Measurements from ENCODE around the gene PALLD. TPM values are rescaled to one million over a fixed set of nuclear protein-coding genes. Genes with fewer than 3 reads are reported as not detected.

PALLD gene
- total and polyA plus RNA-seq, 12 donors: 30.3 to 203 (median 90.5) TPM

DNA sequence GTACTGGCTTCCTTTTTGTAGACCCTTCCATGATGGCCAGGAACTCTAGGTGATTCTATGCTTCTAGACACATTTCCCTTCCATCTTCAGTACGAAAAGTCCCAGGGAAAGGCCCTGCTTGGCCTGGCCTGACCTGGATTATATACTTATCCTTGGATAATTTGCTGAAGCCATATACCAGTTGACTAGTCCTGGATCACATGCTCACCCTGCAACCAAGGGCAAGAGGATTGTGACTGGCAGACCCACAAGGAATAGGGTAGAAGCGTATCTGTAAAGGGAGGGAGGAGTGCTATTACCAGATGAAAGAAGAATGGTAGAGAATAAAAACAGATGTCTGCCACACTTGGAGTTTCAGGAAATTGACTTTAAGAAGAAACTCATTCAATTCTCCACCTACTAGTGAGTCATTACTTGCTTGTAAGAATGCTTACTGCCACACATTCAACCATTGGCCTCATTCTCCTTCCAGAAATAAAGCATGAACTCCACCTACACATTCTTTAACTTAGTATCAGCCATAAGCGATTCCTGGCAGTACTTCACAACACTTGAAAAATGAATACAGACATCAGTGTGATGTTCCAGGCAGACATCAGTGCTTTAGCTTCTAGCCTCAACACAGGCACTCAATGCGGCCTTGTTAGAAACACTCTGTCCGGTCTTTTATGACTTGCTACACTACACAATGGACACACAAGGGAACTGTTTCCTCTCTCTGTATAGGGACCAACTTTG is 371.4 kb downstream of the PALLD start:
- H3K27ac ChIP-seq: no peak overlapping the region
- TF ChIP-seq POLR2A (IDR thresholded peaks at IDR 0.05) (no peak), CTCF (IDR thresholded peaks at IDR 0.05) (no peak)

GRCh38 chr4:168868802-168869201 is 371.9 kb downstream of the PALLD start:
- 82 to 90% (median 86%) methylated on average over 5 of the region's 5 CpGs for WGBS, 4 donors
- intact Hi-C loops (cut with DNase I): no loop called here
- TF ChIP-seq CTCF (IDR thresholded peaks at IDR 0.05) (no peak), POLR2A (IDR thresholded peaks at IDR 0.05) (no peak)
- Histone ChIP-seq H3K4me1 (replicated peaks in 1 of 2) (peaks cover 0 to 43% of the 10 kb centered on the region in 2 donors), H3K27me3 (no peaks in the 10 kb centered on the region), H3K27ac (peak overlapping the region in 1 of 5 donors; percentile 10), H3K9me3 (replicated peaks in 1 of 3) (no peaks in the 10 kb centered on the region), H3K36me3 (replicated peaks in 1 of 2) (no peaks in the 10 kb centered on the region), H3K4me3 (no peak overlapping the region)
- no peak for DNase-seq

More for the DNA sequence above, 371.4 kb downstream of the PALLD start:
- Histone ChIP-seq H3K4me1 (replicated peaks in 1 of 2) (peaks cover 0 to 40% of the 10 kb centered on the region in 2 donors), H3K36me3 (replicated peaks in 1 of 2) (no peaks in the 10 kb centered on the region), H3K9me3 (replicated peaks in 1 of 3) (no peaks in the 10 kb centered on the region), H3K27me3 (no peaks in the 10 kb centered on the region), H3K4me3 (no peak overlapping the region)
- WGBS, 4 donors: 89 to 94% (median 92%) methylated on average over 5 of the region's 5 CpGs
- no peak for DNase-seq
- intact Hi-C loops (cut with DNase I): no loop called here

DNA sequence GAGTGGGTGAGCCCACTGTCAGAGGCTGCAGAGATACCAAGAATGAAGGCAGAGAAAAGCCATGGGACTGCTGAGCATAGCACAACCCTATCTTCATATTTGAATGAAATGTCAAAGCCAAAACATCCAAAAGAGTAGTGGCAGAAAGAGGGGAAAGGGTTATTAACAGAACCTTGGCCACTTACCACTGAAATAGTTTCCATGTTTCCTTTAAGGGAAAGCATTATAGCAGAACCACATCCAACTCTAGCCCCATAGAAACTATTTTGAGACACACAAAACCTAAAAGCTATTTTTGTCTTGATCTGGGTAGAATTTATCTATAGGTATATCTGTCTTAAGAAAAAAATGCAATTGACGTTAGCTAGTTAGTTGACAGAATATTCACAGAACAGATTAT is 373.2 kb downstream of the PALLD start:
- no peak overlapping the region for H3K4me3 ChIP-seq
- no peak for TF ChIP-seq POLR2A (IDR thresholded peaks at IDR 0.05)
- TF ChIP-seq CTCF (IDR thresholded peaks at IDR 0.05): no peak
- H3K27ac ChIP-seq: no peak overlapping the region
- no peak for DNase-seq
- intact Hi-C loops (cut with DNase I): no loop called here
- H3K36me3 ChIP-seq (replicated peaks in 1 of 2): no peaks in the 10 kb centered on the region
- H3K9me3 ChIP-seq (replicated peaks in 1 of 3): no peaks in the 10 kb centered on the region
- WGBS, 4 donors: 92 to 97% (median 95%) methylated on average over 1 of the region's 1 CpG
- H3K4me1 ChIP-seq (replicated peaks in 1 of 2): peaks cover 0 to 33% of the 10 kb centered on the region in 2 donors
- no peaks in the 10 kb centered on the region for H3K27me3 ChIP-seq

DNA sequence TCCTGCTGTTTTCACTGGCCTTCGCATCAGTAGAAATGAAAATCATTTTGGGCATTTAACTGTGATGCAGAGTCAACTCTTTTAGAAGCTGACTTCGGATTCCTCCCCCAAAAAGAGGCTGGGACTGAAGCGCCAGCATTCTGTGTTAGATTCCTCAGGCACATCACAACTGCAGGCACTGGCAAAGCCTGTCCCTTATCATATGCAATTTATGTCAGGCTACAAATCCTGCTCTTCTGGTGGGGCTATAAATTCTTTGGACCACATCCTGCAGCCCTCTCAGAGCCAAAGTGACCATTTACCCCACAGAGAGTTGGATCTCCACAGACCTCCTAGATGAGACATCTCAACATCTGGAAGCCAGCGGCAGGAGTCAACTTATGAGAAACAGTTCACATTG is 374.8 kb downstream of the PALLD start:
- Histone ChIP-seq H3K4me3 (no peak overlapping the region), H3K4me1 (replicated peaks in 1 of 2) (peaks cover 0 to 24% of the 10 kb centered on the region in 2 donors), H3K9me3 (replicated peaks in 1 of 3) (no peaks in the 10 kb centered on the region), H3K27ac (no peak overlapping the region), H3K36me3 (replicated peaks in 1 of 2) (no peaks in the 10 kb centered on the region), H3K27me3 (no peaks in the 10 kb centered on the region)
- intact Hi-C loops (cut with DNase I): no loop called here
- DNase-seq: no peak
- 86 to 96% (median 90%) methylated on average over 4 of the region's 4 CpGs for WGBS, 4 donors
- no peak for TF ChIP-seq POLR2A (IDR thresholded peaks at IDR 0.05)
- TF ChIP-seq CTCF (IDR thresholded peaks at IDR 0.05): no peak
